ENCODE measurements around the gene BIRC2.

DNA sequence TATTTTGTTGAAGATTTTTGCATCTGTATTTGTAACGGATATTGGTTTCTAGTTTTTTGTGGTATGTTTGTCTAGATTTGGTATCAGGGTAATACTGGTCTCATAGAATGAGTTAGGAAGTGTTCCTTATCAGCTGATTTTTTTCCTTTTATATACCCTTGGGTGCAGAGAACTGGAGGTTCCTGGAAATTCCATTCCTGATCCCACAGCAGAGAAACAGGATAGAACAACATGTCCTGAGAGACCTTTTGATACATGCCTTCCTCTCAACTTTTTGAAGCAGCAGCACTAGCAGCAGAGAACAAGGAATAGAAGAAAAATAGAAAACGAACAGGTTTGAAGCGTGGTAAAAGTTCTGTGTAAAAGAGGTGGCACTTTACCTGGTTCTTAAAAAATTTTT lies 36.8 kb downstream of the BIRC2 start:
- no peak for TF ChIP-seq CTCF (IDR thresholded peaks at IDR 0.05)
- TF ChIP-seq POLR2A (IDR thresholded peaks at IDR 0.05), result no peak
